GM19099 (cell line): ENCODE results near the gene FZD8.

Source experiments
- POLR2A ChIP-seq: IDR thresholded peaks from 3 replicates; pipeline ENCODE4 v1.6.1; 2011; ENCODE audit warnings: low read depth; ENCODE audit not compliant: insufficient read length; ENCODE audit errors: extremely low read depth

FZD8 gene

DNA sequence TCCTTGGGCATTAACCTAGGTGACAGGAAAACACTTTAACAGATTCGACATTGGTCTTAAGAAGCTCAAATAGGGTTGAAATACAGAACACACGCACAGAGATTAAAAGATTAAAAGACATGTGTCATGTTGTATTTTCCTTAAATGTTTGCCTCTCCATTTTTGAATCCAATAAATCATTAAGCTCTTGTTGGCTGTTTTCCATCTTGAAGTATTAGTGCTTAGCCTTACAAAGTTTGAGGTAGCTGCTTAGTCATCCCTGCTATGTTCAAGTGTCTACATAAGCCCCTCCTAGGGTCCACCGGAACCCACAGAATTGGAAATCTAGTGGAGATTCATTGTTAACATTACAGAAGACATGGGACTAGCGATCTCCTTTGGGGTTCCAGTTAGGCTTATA, 49.7 kb downstream of the FZD8 start:
- TF ChIP-seq POLR2A = no peak

DNA sequence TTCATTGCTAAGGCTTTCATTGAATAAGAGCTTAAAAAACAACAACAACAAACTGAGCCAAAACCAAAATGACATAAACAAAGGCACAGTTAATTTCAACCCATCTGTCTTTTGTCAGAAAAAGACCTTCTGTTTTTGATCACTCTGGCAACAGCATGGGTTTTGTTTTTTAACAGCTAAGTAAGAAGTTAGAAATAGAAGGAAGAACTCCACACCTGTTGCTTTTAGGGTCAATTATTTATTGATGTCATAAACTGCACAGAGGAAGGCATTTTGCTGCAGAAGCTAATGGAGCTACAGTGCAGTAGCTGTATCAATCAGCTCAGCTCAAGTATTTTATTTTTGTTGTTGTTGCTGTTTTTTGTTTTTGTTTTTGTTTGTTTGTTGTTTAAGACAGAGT, 53.3 kb downstream of the FZD8 start:
- no peak for TF ChIP-seq POLR2A
